HG03135 (cell line): ENCODE data around the gene C1D.
A peak's percentile ranks its signal among the peaks of the same experiment; 100 is the strongest.
"Not testable (repeated sequence)": the region's sequence is repeated elsewhere in the genome, so short reads cannot be mapped to it uniquely, and the experiment has no call there.

Source experiments
- ATAC-seq: cut with Tn5 transposase; IDR thresholded peaks from one replicate; pipeline ENCODE4 v1.9.1; 2021; ENCODE audit warnings: mild to moderate bottlenecking, moderate library complexity; ENCODE audit not compliant: unreplicated experiment

The C1D gene, protein sequence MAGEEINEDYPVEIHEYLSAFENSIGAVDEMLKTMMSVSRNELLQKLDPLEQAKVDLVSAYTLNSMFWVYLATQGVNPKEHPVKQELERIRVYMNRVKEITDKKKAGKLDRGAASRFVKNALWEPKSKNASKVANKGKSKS

GRCh38 chr2:68062680-68063387 lies at the start of gene C1D:
TSS of gene C1D (minus strand) at chr2:68063004. CDS start at chr2:68047310, 15,694 bp downstream.
- ATAC-seq: peak; percentile 96

DNA sequence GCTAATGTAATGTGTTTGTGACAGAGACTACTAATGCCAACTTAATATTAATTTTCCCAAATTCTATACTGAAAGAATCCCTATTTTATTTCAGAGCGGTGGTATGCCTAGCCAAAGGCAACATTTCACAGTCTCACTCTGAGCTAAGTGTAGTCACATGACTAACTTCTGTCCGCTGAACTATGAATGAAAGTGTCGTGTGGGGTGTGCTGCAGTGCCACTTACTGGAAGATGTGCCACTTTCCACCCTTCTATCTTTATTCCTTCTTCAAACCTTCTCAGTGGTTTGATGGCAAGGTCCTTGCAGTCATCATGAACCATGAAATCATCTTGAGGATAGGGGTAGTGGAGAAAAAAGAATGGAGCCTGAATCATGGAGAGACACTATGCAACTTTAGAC lies 47.3 kb upstream of the C1D start:
- ATAC-seq: peak; percentile 73

GRCh38 chr2:68108120-68108519 lies 45.3 kb upstream of the C1D start:
- no peak for ATAC-seq

GRCh38 chr2:68107475-68107874 lies 44.7 kb upstream of the C1D start:
- ATAC-seq: no peak

DNA sequence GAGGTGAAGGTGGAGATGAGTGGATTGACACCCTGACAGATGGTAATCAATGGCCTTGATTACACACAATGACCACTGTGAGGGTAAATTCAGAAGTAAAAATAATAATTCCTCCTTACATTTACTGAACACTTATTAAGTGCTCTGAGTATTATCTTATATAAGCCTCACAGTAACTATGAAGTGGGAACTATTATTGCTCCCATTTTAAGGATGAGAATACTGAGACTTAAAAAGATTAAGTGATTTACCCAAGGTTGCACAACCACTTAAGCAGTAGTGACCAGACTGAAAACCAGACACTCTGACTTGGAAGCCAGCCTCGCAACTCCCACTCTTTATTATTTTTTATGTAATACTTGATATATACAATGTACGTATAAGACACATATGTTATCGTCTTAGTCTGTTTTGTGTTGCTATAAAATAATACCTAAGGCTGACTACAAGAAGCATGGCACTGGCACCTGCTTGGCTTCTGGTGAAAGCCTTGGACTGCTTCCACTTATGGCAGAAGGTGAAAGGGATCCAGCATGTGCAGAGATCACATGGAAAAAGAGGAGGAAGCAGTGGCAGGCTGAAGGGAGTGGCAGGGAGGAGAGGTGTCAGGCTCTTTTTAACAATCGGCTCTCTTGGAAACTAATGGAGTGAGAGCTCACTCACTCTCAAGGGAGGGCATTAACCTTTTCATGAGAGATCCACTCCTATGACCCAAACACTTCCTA lies 41.5 kb upstream of the C1D start:
- ATAC-seq: no peak

DNA sequence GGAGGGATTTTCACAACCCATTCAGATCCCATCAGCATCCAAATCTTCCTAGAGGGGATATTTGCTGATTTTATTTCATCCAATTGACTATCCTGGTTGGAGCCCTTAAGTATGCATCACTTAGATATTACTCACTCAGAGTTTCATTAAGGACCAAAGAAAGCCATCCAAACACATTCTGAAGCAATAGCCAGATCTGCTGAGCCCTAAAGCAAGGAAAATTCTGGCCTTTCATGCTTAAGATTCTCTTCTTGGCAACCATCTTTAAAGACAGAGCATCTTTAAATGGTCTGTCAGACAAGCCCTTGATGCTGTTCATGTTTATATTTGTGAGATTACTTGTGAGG lies 40.9 kb upstream of the C1D start:
- no peak for ATAC-seq

GRCh38 chr2:68103030-68103708 lies 40.4 kb upstream of the C1D start:
- no peak for ATAC-seq

DNA sequence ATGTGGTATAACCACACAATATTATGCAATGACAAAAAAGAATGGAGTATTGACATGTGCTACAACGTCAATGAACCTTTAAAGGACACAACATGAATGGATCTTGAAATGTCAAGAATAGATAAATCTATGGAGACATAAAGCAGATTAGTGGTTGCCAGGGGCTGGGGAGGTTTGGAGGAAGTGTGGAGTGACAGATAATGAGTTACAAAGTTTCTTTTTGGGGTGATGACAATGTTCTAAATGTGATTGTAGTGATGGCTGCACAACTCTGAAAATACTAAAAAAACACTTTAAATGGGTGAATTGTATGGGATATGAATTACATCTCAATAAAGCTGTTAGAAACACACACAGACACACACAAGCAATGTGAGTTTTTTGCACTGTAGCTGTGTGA lies 37.4 kb upstream of the C1D start:
- ATAC-seq: no peak

- no peak for ATAC-seq
These were observed 36.5 kb upstream of the C1D start for GRCh38 chr2:68099260-68099659.

GRCh38 chr2:68098291-68098797 lies 35.5 kb upstream of the C1D start:
- no peak for ATAC-seq

DNA sequence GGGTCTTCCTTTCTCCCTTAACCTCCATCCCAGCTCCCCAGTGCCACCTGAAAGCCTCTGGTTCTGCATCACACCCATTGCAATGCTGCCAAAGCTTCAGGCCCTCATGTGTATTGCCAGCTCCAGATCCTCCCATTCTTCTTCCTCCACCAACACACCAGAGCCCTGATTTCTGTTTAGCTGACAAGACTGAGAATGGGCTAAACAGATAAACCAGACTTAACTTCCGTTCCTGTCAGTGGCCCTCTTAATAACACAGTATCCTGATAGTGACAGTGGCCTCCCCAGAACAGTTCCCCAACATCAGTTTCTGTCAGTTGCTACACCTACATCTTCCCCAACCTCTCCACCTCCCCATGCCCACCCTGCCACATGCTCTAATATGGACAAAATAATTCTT lies 31.3 kb upstream of the C1D start:
- no peak for ATAC-seq

DNA sequence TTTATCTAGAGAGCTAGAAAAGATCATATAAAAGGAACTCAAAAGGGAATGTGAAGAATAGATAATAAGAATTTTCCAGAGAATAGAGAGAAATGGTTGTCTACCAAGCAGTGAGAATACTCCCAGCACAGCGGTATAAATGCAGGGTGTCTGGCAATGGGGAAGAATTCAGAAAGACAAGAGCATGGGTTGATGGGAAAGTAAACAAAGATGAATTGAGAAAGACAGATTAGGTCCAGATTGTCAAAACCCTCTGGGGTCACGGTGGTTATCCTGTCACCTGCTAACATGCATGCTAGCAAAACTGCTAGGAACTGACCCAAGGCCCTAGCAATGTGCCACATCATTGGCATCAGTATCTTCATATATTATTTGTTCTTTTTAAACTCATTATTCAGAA lies 30.8 kb upstream of the C1D start:
- ATAC-seq: no peak

- no peak for ATAC-seq
These were observed 28.7 kb upstream of the C1D start for GRCh38 chr2:68091439-68092034.

DNA sequence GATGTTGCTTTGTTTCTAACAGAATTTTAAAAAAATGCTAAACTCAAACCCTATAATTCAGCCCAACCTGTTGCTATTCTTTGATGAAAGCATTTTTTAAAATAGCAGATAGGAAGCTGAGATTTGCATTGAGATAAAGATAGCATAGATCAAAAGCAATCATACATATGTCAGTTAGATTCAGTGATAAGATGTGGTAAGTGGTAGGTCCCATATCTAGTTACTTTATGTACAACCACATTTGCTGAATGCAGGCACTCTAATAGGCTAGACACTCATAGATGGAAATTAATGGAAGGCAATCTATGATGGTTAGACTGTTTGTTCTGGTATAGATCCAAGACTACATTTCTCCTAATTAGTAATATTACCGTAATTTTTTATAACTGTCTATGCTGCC lies 27.2 kb upstream of the C1D start:
- no peak for ATAC-seq

DNA sequence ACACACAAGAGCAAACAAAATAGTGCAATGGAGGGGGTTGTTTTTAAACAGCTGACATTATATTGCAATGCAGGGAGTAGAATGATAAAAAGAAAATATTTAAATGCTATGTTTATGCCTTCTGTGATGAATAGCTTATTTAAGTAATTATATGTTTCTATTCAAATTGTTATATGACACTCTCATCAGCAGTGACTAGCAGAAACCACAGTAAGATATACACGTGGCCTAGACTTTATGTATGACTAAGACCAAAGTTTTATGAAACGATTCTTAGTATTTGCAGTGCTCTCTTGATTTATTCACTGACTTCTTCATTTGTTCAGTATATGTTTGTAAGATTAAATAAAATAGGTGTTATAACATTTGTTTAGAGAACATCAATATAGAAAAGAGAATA lies 26.1 kb upstream of the C1D start:
- ATAC-seq: no peak

- no peak for ATAC-seq
These were observed 23.4 kb upstream of the C1D start for GRCh38 chr2:68086166-68086565.

- no peak for ATAC-seq
These were observed 20.5 kb upstream of the C1D start for GRCh38 chr2:68083346-68083745.

- no peak for ATAC-seq
These were observed 11.2 kb upstream of the C1D start for GRCh38 chr2:68074050-68074449.

GRCh38 chr2:68063797-68064646 lies 1.2 kb upstream of the C1D start:
- not testable (repeated sequence) for ATAC-seq

DNA sequence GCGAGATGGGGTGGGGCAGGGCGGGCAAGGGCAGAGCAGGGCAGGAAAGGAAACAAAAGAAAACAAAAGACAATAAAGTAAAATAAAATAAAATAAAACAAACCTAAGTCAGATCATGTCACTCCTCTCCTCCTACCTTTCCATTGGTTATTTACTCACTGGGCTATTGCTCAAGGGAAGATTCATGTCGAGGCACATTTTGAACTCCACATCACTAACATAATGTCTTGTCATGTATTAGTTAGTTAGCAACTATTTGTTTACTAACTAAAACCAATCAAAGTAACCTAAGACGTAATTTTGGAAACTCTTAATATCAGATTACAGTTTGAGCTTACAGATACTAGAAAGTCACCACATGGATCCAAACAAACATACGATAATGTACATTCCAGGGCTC lies 2.2 kb downstream of the C1D start:
- ATAC-seq: no peak
